PC-3 (cell line): ENCODE measurements around the gene ATRAID.

Experiments
- CTCF ChIP-seq: fragments of 300-600 bp; sonication (generic); conservative IDR thresholded peaks from 2 replicates; pipeline ENCODE4 v1.5.1; 2017; ENCODE audit warnings: antibody characterized with exemption, low read depth, mild to moderate bottlenecking, low read length
- EZH2 ChIP-seq: fragments of 300-600 bp; sonication (generic); IDR thresholded peaks from one replicate; pipeline ENCODE4 v1.6.1; 2017; ENCODE audit warnings: antibody characterized with exemption, mild to moderate bottlenecking, low read length; ENCODE audit not compliant: unreplicated experiment

DNA sequence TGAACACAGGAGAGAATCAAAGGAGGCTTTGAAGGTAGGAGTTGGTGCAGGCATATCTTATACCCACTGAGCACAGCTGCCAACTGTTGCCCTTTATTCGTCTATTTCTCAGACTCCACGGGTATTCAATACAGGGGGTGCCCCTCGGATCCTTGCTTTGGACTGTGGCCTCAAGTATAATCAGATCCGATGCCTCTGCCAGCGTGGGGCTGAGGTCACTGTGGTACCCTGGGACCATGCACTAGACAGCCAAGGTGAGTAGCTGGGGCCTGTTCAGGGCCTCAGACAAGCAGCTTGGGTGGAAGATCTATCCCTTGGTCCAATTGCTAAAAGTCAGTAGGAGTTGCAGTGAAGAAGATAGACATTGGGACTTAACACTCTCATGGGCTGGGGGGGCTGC lies 10.6 kb downstream of the ATRAID start:
- TF ChIP-seq CTCF: no peak
- TF ChIP-seq EZH2: no peak
